ENCODE measurements around the gene GLIPR1L2.
"Not testable (repeated sequence)": the region's sequence is repeated elsewhere in the genome, so short reads cannot be mapped to it uniquely, and the experiment has no call there.

The GLIPR1L2 gene

DNA sequence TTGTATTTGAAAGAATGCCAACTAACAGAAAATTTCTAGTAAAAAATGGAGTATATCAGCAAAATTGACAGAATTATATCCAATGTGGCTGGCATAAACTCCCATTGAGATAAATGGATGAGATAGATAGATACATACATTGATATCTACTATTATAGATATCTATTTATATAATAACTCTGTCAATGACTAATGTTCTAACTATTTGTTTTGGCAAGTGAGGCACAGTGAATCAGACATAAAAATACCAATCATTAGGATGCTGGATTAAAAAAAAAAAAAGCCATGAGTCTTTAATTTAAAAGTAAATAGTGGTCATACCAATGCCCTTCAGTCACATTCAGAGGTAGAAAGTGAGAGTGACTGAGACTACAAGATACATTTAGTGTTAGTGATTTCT lies 56.0 kb downstream of the GLIPR1L2 start:
- Histone ChIP-seq H3K4me2 (no peak overlapping the region), H3K9me3 (no peaks in the 10 kb centered on the region), H3K4me1 (no peaks in the 10 kb centered on the region), H3K36me3 (no peaks in the 10 kb centered on the region), H3K9ac (no peak overlapping the region), H3K4me3 (no peak overlapping the region), H3K27me3 (no peaks in the 10 kb centered on the region), H3K27ac (no peak overlapping the region), H4K20me1 (no peaks in the 10 kb centered on the region)
- TF ChIP-seq Cebpa-rat (IDR thresholded peaks at IDR 0.05) = no peak

DNA sequence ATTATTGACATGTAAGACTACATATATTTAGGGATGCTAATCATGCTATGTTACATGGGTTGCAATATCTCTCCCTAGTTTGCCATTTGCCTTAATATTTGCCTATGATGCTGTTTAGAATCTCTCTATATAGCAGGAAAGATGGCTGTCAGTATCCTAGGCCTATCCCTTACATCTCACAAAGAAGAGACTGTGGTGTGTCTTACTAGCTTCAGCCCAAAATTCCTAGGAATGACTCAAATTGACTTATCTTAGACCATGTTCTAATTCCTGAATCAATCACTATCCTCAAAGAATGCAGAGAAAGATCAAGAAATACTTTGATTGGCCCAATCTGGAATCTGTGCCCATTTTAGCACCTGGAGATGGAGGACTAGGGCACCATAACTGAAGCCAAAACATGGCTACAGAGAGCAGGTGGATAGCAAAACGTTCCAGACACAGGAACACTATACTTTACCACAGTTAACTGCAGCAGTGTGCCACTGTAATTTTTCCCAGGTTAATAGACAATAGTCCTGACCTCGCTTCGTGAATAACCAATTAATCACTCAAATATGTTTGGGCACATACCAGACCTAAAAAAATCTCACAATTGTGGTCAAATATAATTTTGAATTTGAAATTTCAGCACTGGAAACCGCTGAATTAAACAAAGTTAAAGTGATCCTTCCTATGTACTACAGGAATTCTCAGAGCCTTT lies 57.0 kb downstream of the GLIPR1L2 start:
- Histone ChIP-seq H3K9me3 (no peaks in the 10 kb centered on the region), H3K4me1 (no peaks in the 10 kb centered on the region), H4K20me1 (no peaks in the 10 kb centered on the region), H3K9ac (no peak overlapping the region), H3K4me2 (no peak overlapping the region), H3K36me3 (no peaks in the 10 kb centered on the region), H3K4me3 (no peak overlapping the region), H3K27ac (no peak overlapping the region), H3K27me3 (no peaks in the 10 kb centered on the region)
- TF ChIP-seq Cebpa-rat (IDR thresholded peaks at IDR 0.05) = no peak

DNA sequence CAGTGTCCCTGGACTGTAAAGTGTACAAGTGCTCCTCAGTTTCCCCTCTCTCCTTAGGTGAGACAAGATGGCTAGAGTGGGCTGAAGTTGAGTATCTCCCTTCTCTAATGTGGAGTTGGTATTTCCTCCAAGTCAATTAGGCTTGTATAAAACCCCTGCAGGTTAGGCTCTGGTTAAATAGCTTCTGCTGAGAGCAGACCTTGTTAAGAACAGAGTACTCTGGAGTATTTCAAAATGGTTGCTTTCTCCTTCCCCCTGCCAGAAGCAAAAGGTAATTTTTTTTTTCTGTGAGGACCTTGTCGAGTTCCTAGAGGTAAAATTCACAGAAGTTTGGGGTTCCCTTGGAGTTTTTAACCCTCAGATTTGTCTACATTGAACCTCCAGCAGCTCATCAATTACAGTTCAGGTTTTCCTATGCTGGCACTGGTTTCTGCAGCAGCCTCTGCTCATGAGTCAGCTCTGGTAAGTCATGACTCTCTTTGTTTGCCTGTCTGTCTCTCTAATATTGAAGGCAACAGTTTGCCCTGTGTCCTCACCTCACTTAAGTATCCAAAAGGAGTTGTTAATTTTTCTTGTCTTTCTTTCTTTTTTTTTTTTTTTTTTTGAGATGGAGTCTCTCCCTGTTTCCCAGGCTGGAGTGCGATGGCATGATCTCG lies 61.9 kb downstream of the GLIPR1L2 start:
- no peaks in the 10 kb centered on the region for H3K27me3 ChIP-seq
- H4K20me1 ChIP-seq = no peaks in the 10 kb centered on the region
- no peak overlapping the region for H3K4me3 ChIP-seq
- no peaks in the 10 kb centered on the region for H3K4me1 ChIP-seq
- H3K9me3 ChIP-seq = peaks cover 13% of the 10 kb centered on the region
- no peaks in the 10 kb centered on the region for H3K36me3 ChIP-seq
- H3K4me2 ChIP-seq = no peak overlapping the region
- no peak overlapping the region for H3K9ac ChIP-seq
- no peak overlapping the region for H3K27ac ChIP-seq
- TF ChIP-seq Cebpa-rat (IDR thresholded peaks at IDR 0.05) = no peak

DNA sequence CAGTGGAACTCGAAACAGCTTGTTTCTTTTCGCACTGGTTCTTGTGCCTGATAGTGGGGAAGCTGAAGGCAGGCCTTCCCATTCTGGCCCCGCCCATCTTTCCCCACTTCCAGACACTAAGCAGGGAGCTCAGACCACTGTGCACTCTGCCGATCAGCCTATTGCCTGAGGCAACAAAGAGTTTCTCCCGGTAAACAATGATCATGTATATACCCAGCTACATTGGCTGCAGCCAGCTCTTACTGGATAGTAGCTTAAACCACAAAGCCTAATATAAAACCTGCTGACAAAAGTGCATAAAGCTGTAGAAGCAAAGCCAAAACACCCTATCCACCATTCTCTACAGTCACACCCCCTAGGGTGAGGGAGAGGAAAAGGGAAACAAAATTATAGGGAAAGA lies 65.0 kb downstream of the GLIPR1L2 start:
- no peak overlapping the region for H3K4me3 ChIP-seq
- peaks cover 34% of the 10 kb centered on the region for H3K9me3 ChIP-seq
- no peak overlapping the region for H3K4me2 ChIP-seq
- no peaks in the 10 kb centered on the region for H3K4me1 ChIP-seq
- H3K27me3 ChIP-seq = no peaks in the 10 kb centered on the region
- H3K27ac ChIP-seq = no peak overlapping the region
- H4K20me1 ChIP-seq = no peaks in the 10 kb centered on the region
- H3K9ac ChIP-seq = no peak overlapping the region
- no peaks in the 10 kb centered on the region for H3K36me3 ChIP-seq
- TF ChIP-seq Cebpa-rat (IDR thresholded peaks at IDR 0.05) = no peak

DNA sequence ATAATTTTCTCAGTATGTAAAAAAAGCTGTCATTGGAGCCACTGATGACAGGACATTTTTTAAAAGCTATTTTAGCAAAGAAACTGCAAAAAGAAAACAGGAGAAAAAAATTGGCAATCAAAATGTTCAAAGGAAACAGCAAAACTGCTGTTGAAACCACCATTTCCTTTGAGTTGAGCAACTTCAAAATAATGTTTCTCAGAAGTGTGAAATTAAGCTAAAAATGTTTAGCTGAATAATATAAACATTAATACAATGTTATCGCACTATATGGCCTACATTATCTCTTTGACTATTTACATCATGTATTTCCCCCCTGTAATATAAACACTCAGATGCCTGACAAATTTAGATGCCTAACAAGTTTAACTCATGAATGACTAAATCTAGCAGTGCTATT lies 66.3 kb downstream of the GLIPR1L2 start:
- no peak for TF ChIP-seq Cebpa-rat (IDR thresholded peaks at IDR 0.05)
- H3K27me3 ChIP-seq = no peaks in the 10 kb centered on the region
- H3K36me3 ChIP-seq = no peaks in the 10 kb centered on the region
- no peak overlapping the region for H3K4me2 ChIP-seq
- H3K9me3 ChIP-seq = peaks cover 34% of the 10 kb centered on the region
- H3K27ac ChIP-seq = no peak overlapping the region
- H3K4me1 ChIP-seq = no peaks in the 10 kb centered on the region
- H3K4me3 ChIP-seq = no peak overlapping the region
- no peaks in the 10 kb centered on the region for H4K20me1 ChIP-seq
- H3K9ac ChIP-seq = no peak overlapping the region

DNA sequence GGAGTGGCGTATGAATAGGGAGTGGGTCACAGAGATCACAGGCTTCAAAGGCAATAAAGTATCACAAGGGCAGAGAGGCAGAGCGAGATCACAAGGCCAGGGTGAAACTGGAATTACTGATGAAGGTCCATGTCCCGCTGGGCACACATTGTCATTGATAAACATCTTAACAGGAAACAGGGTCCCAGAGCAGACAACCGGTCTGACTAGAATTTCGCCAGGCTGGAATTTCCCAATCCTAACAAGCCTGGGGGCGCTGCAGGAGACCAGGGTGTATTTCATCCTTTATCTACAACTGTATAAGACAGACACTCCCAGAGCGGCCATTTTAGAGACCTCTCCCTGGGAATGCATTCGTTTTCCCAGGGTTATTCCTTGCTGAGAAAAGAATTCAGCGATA lies 67.0 kb downstream of the GLIPR1L2 start:
- not testable (repeated sequence) for H4K20me1 ChIP-seq, H3K4me2 ChIP-seq, H3K4me1 ChIP-seq, H3K9ac ChIP-seq, H3K4me3 ChIP-seq, H3K27ac ChIP-seq, H3K27me3 ChIP-seq, H3K36me3 ChIP-seq
- H3K9me3 ChIP-seq = peaks cover 34% of the 10 kb centered on the region

DNA sequence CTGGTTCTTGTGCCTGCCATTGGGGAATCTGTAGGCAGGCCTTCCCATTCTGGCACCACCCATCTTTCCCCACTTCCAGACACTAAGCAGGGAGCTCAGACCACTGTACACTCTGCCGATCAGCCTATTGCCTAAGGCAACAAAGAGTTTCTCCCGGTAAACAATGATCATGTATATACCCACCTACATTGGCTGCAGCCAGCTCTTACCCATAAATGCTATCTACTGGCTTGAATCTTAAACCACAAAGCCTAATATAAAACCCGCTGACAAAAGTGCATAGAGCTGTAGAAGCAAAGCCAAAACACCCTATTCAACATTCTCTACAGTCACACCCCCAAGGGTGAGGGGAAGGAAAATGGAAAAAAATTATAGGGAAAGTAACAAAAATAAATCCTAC lies 68.9 kb downstream of the GLIPR1L2 start:
- TF ChIP-seq Cebpa-rat (IDR thresholded peaks at IDR 0.05) = no peak
- Histone ChIP-seq H3K4me2 (no peak overlapping the region), H3K4me1 (no peaks in the 10 kb centered on the region)

DNA sequence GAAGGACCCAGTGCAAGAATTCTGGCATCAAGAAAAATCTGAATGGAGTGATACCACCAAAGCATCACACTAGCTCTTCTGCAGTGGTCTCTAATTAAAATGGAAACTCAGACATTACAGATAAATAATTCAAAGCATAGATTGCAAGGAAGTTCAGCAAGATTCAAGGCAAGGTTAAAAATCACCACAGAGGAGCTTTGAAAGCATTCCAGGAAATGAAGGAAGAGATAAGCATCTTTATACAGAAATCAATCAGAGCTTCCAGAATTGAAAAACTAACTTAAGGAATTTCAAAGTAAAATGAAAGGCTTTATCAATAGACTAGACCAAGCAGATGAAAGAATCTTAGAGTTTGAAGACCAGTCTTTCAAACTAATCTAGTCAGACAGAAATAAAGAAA lies 69.3 kb downstream of the GLIPR1L2 start:
- Histone ChIP-seq H3K36me3 (no peaks in the 10 kb centered on the region), H3K27ac (no peak overlapping the region), H3K4me1 (no peaks in the 10 kb centered on the region), H3K4me2 (no peak overlapping the region), H4K20me1 (no peaks in the 10 kb centered on the region), H3K27me3 (no peaks in the 10 kb centered on the region), H3K9ac (no peak overlapping the region), H3K9me3 (peaks cover 41% of the 10 kb centered on the region), H3K4me3 (no peak overlapping the region)
- no peak for TF ChIP-seq Cebpa-rat (IDR thresholded peaks at IDR 0.05)

More for the DNA sequence above, 68.9 kb downstream of the GLIPR1L2 start:
- Histone ChIP-seq H3K36me3 (no peaks in the 10 kb centered on the region), H3K4me3 (no peak overlapping the region), H3K9me3 (peaks cover 40% of the 10 kb centered on the region), H4K20me1 (no peaks in the 10 kb centered on the region), H3K27me3 (no peaks in the 10 kb centered on the region), H3K9ac (no peak overlapping the region), H3K27ac (no peak overlapping the region)

DNA sequence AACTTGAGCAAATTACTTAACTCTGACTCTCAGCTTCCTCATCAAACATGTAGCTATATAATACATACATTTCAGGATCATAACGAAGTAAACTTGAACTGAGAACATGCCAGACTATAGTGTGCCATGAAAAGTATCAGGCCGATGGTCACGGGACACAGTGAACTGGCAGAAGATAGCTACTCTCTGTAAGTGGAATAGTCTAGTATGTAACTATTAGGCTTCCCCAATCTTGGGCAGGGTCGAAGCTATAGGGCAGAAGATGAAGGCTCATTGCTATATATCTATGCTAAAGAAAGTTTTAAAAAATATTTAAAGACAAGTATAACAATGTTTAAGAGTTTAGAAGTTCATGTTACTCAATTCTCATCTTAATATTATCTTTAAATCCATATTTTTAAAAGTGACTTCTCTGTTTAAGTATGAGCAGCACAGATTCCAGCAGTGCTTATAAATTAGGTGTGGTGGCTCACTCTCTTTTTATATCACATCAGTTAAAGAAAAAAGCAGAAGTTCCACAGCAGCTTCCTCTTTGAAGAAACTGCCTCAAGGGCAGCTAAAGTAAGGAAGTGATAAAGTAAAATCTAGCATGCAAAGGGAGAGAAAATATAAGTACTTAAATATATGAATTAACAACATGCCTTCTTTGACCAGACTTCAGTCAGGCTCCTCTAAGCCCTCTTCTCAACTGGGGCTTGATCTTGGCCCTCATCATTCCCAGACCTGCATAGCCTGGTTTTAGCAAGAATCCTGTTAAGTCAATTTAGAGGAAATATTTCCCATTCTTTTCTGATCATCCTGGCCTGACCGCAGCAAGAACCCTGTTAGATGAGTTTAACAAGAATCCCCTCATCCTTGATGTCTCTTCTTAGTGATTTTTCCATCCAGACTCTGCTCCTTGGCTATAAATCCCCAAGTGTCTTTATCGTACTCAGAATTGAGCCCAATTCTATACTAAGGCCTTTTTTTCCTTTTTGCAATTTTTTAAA lies 81.3 kb downstream of the GLIPR1L2 start:
- Histone ChIP-seq H3K27me3 (no peaks in the 10 kb centered on the region), H4K20me1 (no peaks in the 10 kb centered on the region), H3K27ac (peak overlapping the region; percentile 69), H3K4me2 (peak overlapping the region; percentile 57), H3K4me3 (no peak overlapping the region), H3K9ac (peak overlapping the region; percentile 63), H3K4me1 (peaks cover 12% of the 10 kb centered on the region), H3K36me3 (no peaks in the 10 kb centered on the region), H3K9me3 (no peaks in the 10 kb centered on the region)
- TF ChIP-seq Cebpa-rat (IDR thresholded peaks at IDR 0.05) = no peak

DNA sequence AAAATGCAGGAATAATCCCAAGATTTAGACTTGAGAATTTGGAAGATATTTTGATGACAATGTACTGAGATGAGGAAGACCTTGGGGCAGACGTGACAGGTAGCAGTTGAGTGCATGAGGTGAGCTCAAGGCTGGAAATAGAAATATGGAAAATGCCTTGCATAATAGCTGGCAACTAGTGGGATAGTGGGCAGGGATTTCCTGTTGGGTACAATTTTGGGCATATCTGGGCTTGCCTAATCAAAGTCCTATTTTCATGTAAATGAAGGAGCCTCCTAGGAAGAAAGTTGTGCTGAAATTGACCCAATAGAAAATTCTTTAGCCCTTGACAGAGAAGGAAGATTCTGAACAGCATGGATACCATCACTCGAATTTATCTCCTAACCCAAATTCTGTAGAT lies 83.2 kb downstream of the GLIPR1L2 start:
- H3K9ac ChIP-seq = no peak overlapping the region
- H4K20me1 ChIP-seq = no peaks in the 10 kb centered on the region
- no peak for TF ChIP-seq Cebpa-rat (IDR thresholded peaks at IDR 0.05)
- H3K4me3 ChIP-seq = no peak overlapping the region
- H3K27me3 ChIP-seq = no peaks in the 10 kb centered on the region
- H3K4me2 ChIP-seq = no peak overlapping the region
- H3K9me3 ChIP-seq = no peaks in the 10 kb centered on the region
- peaks cover 19% of the 10 kb centered on the region for H3K4me1 ChIP-seq
- no peak overlapping the region for H3K27ac ChIP-seq
- H3K36me3 ChIP-seq = no peaks in the 10 kb centered on the region
